A549 (cell line): ENCODE results near the gene KRTAP5-4. TPM values are rescaled to one million over a fixed set of nuclear protein-coding genes. Genes with fewer than 3 reads are reported as not detected.
"Not testable (repeated sequence)": the region's sequence is repeated elsewhere in the genome, so short reads cannot be mapped to it uniquely, and the experiment has no call there.

Source experiments
- ATAC-seq, 2 experiments: fragments of 200-7000 bp in 1 of 2; fragments of >200 bp in 1 of 2; cut with Nextera tagmentation in 1 of 2; cut with Tn5 transposase in 1 of 2; 3 replicates each; pipeline versions ENCODE4 v1.8.0 to v1.9.1; 2018 to 2020; ENCODE audit warnings: mild to moderate bottlenecking in 1 of 2, moderate library complexity in 1 of 2
- CTCF ChIA-PET: fragments of 300-600 bp; sonication (Branson Sonifier 250); formaldehyde crosslinking; extraction: SDS; loops from one replicate; lab custom pipeline; 2021; ENCODE audit warnings: antibody characterized with exemption, inconsistent platforms; lab: Yijun Ruan, JAX
- POLR2A ChIA-PET: fragments of 350-600 bp; formaldehyde crosslinking; extraction: SDS; loops from one replicate; lab custom pipeline; 2021; ENCODE audit warnings: antibody characterized with exemption, inconsistent platforms; lab: Yijun Ruan, JAX
- DNase-seq, 2 experiments: peaks; one replicate each; pipeline versions ENCODE4 v3.0.0 to v3.0.0-alpha.2; 2011 to 2016; ENCODE audit warnings: low read depth in 1 of 2, low spot score in 1 of 2
- FAIRE-seq: peaks from 2 replicates; lab custom pipeline; 2011; peaks lifted over from hg19 to GRCh38; lab: Jason Lieb, UNC
- H3K27ac ChIP-seq, 2 experiments: fragments of >200 bp; sonication (Bioruptor Twin); formaldehyde crosslinking; 3 replicates each; pipeline ENCODE4 v1.5.1; 2016 to 2017
- H3K4me1 ChIP-seq: fragments of >200 bp; sonication (Bioruptor Twin); formaldehyde crosslinking; 3 replicates; pipeline ENCODE4 v1.6.1; 2016
- H3K4me2 ChIP-seq: fragments of >200 bp; sonication (Bioruptor Twin); formaldehyde crosslinking; 3 replicates; pipeline ENCODE4 v1.6.1; 2016
- H3K4me3 ChIP-seq: fragments of >200 bp; sonication (Bioruptor Twin); formaldehyde crosslinking; 3 replicates; pipeline ENCODE4 v1.5.1; 2016
- H3K9me3 ChIP-seq: fragments of >200 bp; sonication (Bioruptor Twin); formaldehyde crosslinking; 3 replicates; pipeline ENCODE4 v1.6.1; 2016
- BCL3 ChIP-seq: fragments of >200 bp; sonication (Bioruptor Twin); formaldehyde crosslinking; IDR thresholded peaks from 3 replicates; pipeline ENCODE4 v1.6.1; 2016
- CEBPB ChIP-seq, 2 experiments: fragments of >200 bp in 1 of 2; sonication (Bioruptor Twin) in 1 of 2; formaldehyde crosslinking in 1 of 2; IDR thresholded peaks; 2 replicates each; pipeline ENCODE4 v1.6.1; 2012 to 2016
- E2F6 ChIP-seq: IDR thresholded peaks from 2 replicates; pipeline ENCODE4 v1.6.1; 2012; ENCODE audit warnings: low read depth, borderline replicate concordance
- FOSB ChIP-seq: fragments of 250-450 bp; sonication (Bioruptor Pico); IDR thresholded peaks from 2 replicates; pipeline ENCODE4 v1.5.0; 2020; ENCODE audit warnings: mild to moderate bottlenecking, moderate library complexity
- HES2 ChIP-seq: fragments of >200 bp; sonication (Bioruptor Twin); formaldehyde crosslinking; IDR thresholded peaks from 2 replicates; pipeline ENCODE4 v1.6.1; 2016
- HMGXB4 ChIP-seq: fragments of 250-450 bp; sonication (Bioruptor Pico); IDR thresholded peaks from 2 replicates; pipeline ENCODE4 v1.5.0; 2021; ENCODE audit warnings: mild to moderate bottlenecking, moderate library complexity, borderline replicate concordance
- HOXA7 ChIP-seq: fragments of 250-450 bp; sonication (Bioruptor Pico); IDR thresholded peaks from 2 replicates; pipeline ENCODE4 v1.5.0; 2020; ENCODE audit warnings: mild to moderate bottlenecking, moderate library complexity
- HOXB13 ChIP-seq: fragments of 250-450 bp; sonication (Bioruptor Pico); IDR thresholded peaks from 2 replicates; pipeline ENCODE4 v1.5.0; 2020; ENCODE audit warnings: low read depth, mild to moderate bottlenecking, moderate library complexity
- KDM5A ChIP-seq: fragments of 200-600 bp; sonication (generic); IDR thresholded peaks from 2 replicates; pipeline ENCODE4 v1.6.1; 2016; ENCODE audit warnings: antibody characterized with exemption, mild to moderate bottlenecking
- MAX ChIP-seq: IDR thresholded peaks from 2 replicates; pipeline ENCODE4 v1.6.1; 2012
- MYC ChIP-seq: IDR thresholded peaks from 2 replicates; pipeline ENCODE4 v1.6.1; 2012; ENCODE audit warnings: mild to moderate bottlenecking, inconsistent platforms, low read length, improper control_type of control experiment, borderline replicate concordance
- NPAS2 ChIP-seq: fragments of 250-450 bp; sonication (Bioruptor Pico); IDR thresholded peaks from 2 replicates; pipeline ENCODE4 v1.8.0; 2022; ENCODE audit warnings: mild to moderate bottlenecking, moderate library complexity, borderline replicate concordance
- RCOR1 ChIP-seq: fragments of 150-350 bp; IDR thresholded peaks from 2 replicates; pipeline ENCODE4 v1.6.1; 2014; ENCODE audit warnings: antibody characterized with exemption, low read length, low read depth
- TFCP2L1 ChIP-seq: fragments of 250-450 bp; sonication (Bioruptor Pico); IDR thresholded peaks from 2 replicates; pipeline ENCODE4 v1.5.0; 2021; ENCODE audit warnings: mild to moderate bottlenecking
- TP53 ChIP-seq: fragments of 250-450 bp; sonication (Bioruptor Pico); IDR thresholded peaks from 2 replicates; pipeline ENCODE4 v1.5.0; 2021; ENCODE audit warnings: mild to moderate bottlenecking, moderate library complexity
- ZFP36 ChIP-seq: fragments of 450-650 bp; IDR thresholded peaks from 2 replicates; pipeline ENCODE4 v1.6.1; 2014; ENCODE audit warnings: borderline replicate concordance; ENCODE audit not compliant: partially characterized antibody
- WGBS: methylation state at CpG from one replicate; pipeline ENCODE4 v1.1.6; 2017; ENCODE audit errors: missing lambda C conversion rate; 5-methylcytosine and 5-hydroxymethylcytosine counted together
- polyA plus RNA-seq, 4 experiments: library from polyadenylated mRNA; depleted of rRNA in 3 of 4; stranded (reverse); fragments of >200 nt; fragmentation: RNase III in 1 of 4; extraction: RNeasy Plus Mini Kit Qiagen cat#74134 plus additional on column Dnase treatment in 1 of 4; gene quantifications; 2 replicates in 3 of 4; 3 replicates in 1 of 4; pipeline ENCODE4 v1.2.3, GENCODE V29; 2011 to 2017

Gene KRTAP5-4
- polyA plus RNA-seq, 2 of the 4 experiments (the other 2 are of a cell fraction), result not detected

GRCh38 chr11:1608363-1608762, 13.6 kb downstream of the KRTAP5-4 start, which contains the start of gene KRTAP5-3:
Gene KRTAP5-3 (minus strand): TSS chr11:1608463. CDS start chr11:1608385, 78 bp downstream.
- FAIRE-seq, result no peak
- H3K4me2 ChIP-seq, result no peak within 1 kb of the TSS
- no peak for DNase-seq
- 41% methylated on average over 4 of the region's 4 CpGs for WGBS
- no peaks in the 10 kb centered on the region for H3K9me3 ChIP-seq
- no peak within 1 kb of the TSS for H3K27ac ChIP-seq
- H3K4me1 ChIP-seq, result no peaks in the 10 kb centered on the region
- no peak within 1 kb of the TSS for H3K4me3 ChIP-seq
- ATAC-seq, result no peak
- ChIA-PET CTCF (interaction anchor here (1.0 to 1.7 kb wide), 5 partner anchors 13 to 86 kb away, joined by 3 to 6 read pairs (median 5); no protein-coding TSS in a partner anchor), POLR2A (no interaction called here)
- TF ChIP-seq FOSB (CRISPR knock-in tag) (no peak), CEBPB (IDR thresholded peaks at IDR 0.05) (no peak), MAX (no peak), ZFP36 (no peak), HOXB13 (CRISPR knock-in tag) (no peak), HES2 (no peak), RCOR1 (no peak), TFCP2L1 (CRISPR knock-in tag) (no peak), HMGXB4 (CRISPR knock-in tag) (no peak), HOXA7 (CRISPR knock-in tag) (no peak), KDM5A (no peak)

GRCh38 chr11:1607901-1608300, 14.0 kb downstream of the KRTAP5-4 start:
- FAIRE-seq, H3K4me1 ChIP-seq, H3K27ac ChIP-seq, H3K4me3 ChIP-seq, H3K4me2 ChIP-seq, ATAC-seq, POLR2A ChIA-PET, DNase-seq, H3K9me3 ChIP-seq: not testable (repeated sequence)
- CTCF ChIA-PET, result interaction anchor here (1.7 kb wide), 1 partner anchor 61 kb away, joined by 5 read pairs; no protein-coding TSS in a partner anchor
- WGBS, result no CpG with 5 or more reads among the region's 5 CpGs

- POLR2A ChIA-PET, DNase-seq, FAIRE-seq, H3K4me1 ChIP-seq, H3K4me3 ChIP-seq, H3K4me2 ChIP-seq, H3K9me3 ChIP-seq, H3K27ac ChIP-seq: not testable (repeated sequence)
- CTCF ChIA-PET, result interaction anchor here (1.7 kb wide), 1 partner anchor 60 kb away, joined by 5 read pairs; no protein-coding TSS in a partner anchor
- peak; percentile 55; a peak in 4 of 6 replicates for ATAC-seq
- 53% methylated on average over 18 of the region's 18 CpGs for WGBS
Observed at GRCh38 chr11:1607156-1607845, 14.6 kb downstream of the KRTAP5-4 start.

GRCh38 chr11:1605923-1606322, 16.0 kb downstream of the KRTAP5-4 start:
- 78% methylated on average over 11 of the region's 13 CpGs for WGBS
- H3K4me2 ChIP-seq, H3K4me1 ChIP-seq, H3K9me3 ChIP-seq, FAIRE-seq, POLR2A ChIA-PET, DNase-seq, ATAC-seq, H3K27ac ChIP-seq, H3K4me3 ChIP-seq: not testable (repeated sequence)
- CTCF ChIA-PET, result interaction anchor here (1.2 to 1.6 kb wide), 4 partner anchors 10 to 47 kb away, joined by 3 to 7 read pairs (median 4); no protein-coding TSS in a partner anchor

- H3K4me1 ChIP-seq, result no peaks in the 10 kb centered on the region
- POLR2A ChIA-PET, result no interaction called here
- no peak overlapping the region for H3K4me2 ChIP-seq
- DNase-seq (no peak), ATAC-seq (no peak; a peak in 1 of 6 replicates), FAIRE-seq (no peak)
- H3K9me3 ChIP-seq, result no peaks in the 10 kb centered on the region
- H3K4me3 ChIP-seq, result no peak overlapping the region
- TF ChIP-seq BCL3, result no peak
- TF ChIP-seq CEBPB (IDR thresholded peaks at IDR 0.05), result no peak
- no peak for TF ChIP-seq E2F6
- TF ChIP-seq TP53 (CRISPR knock-in tag), result no peak
- no peak for TF ChIP-seq HOXB13 (CRISPR knock-in tag)
- TF ChIP-seq MYC, result no peak
- no peak for TF ChIP-seq MAX
- no peak for TF ChIP-seq HMGXB4 (CRISPR knock-in tag)
- TF ChIP-seq NPAS2 (CRISPR knock-in tag), result no peak
- CTCF ChIA-PET, result interaction anchor here (1.2 to 1.6 kb wide), 3 partner anchors 13 to 48 kb away, joined by 3 to 5 read pairs (median 4); no protein-coding TSS in a partner anchor
- H3K27ac ChIP-seq, result no peak overlapping the region
- WGBS, result 50% methylated on average over 6 of the region's 7 CpGs
Observed at GRCh38 chr11:1604711-1605110, 17.2 kb downstream of the KRTAP5-4 start.
